ENCODE results near the gene CALHM4. TPM values are rescaled to one million over a fixed set of nuclear protein-coding genes. Genes with fewer than 3 reads are reported as not detected.
A peak's percentile ranks its signal among the peaks of the same experiment; 100 is the strongest.

Gene CALHM4
- polyA plus RNA-seq, 3 donors from 2014 or later = not detected

GRCh38 chr6:116528780-116529179 is 24.8 kb upstream of the CALHM4 start:
- Mint-ChIP-seq H3K27ac (no peak overlapping the region), H3K36me3 (no peaks in the 10 kb centered on the region)

GRCh38 chr6:116529466-116530290 is 23.9 kb upstream of the CALHM4 start:
- no peaks in the 10 kb centered on the region for H3K4me1 Mint-ChIP-seq
- H3K27ac Mint-ChIP-seq = no peak overlapping the region

More at GRCh38 chr6:116528780-116529179, 24.8 kb upstream of the CALHM4 start:
- Mint-ChIP-seq H3K27me3 (ENCODE audit: low read depth in 3 of 3) (peaks cover 0 to 11% (median 5%) of the 10 kb centered on the region in 3 donors), H3K9me3 (no peaks in the 10 kb centered on the region), H3K4me1 (no peaks in the 10 kb centered on the region), H3K4me3 (no peak overlapping the region)
- DNase-seq = no peak

GRCh38 chr6:116530436-116530835 is 23.1 kb upstream of the CALHM4 start:
- no peaks in the 10 kb centered on the region for H3K4me1 Mint-ChIP-seq
- H3K4me3 Mint-ChIP-seq = no peak overlapping the region
- no peak for DNase-seq
- no peaks in the 10 kb centered on the region for H3K36me3 Mint-ChIP-seq
- peaks cover 0 to 13% (median 5%) of the 10 kb centered on the region in 3 donors for H3K27me3 Mint-ChIP-seq (ENCODE audit: low read depth in 3 of 3)
- no peak overlapping the region for H3K27ac Mint-ChIP-seq
- no peaks in the 10 kb centered on the region for H3K9me3 Mint-ChIP-seq

More at GRCh38 chr6:116529466-116530290, 23.9 kb upstream of the CALHM4 start:
- no peak for DNase-seq
- H3K9me3 Mint-ChIP-seq = no peaks in the 10 kb centered on the region
- H3K4me3 Mint-ChIP-seq = no peak overlapping the region
- H3K27me3 Mint-ChIP-seq (ENCODE audit: low read depth in 3 of 3) = peaks cover 0 to 13% (median 5%) of the 10 kb centered on the region in 3 donors
- H3K36me3 Mint-ChIP-seq = no peaks in the 10 kb centered on the region

- peak; percentile 57 to 63 (median 59) for DNase-seq
- no peaks in the 10 kb centered on the region for H3K36me3 Mint-ChIP-seq
- H3K27me3 Mint-ChIP-seq (ENCODE audit: low read depth in 3 of 3) = peaks cover 2 to 13% (median 8%) of the 10 kb centered on the region in 3 donors
- H3K4me1 Mint-ChIP-seq = no peaks in the 10 kb centered on the region
- no peak overlapping the region for H3K4me3 Mint-ChIP-seq
- no peak overlapping the region for H3K27ac Mint-ChIP-seq
- H3K9me3 Mint-ChIP-seq = no peaks in the 10 kb centered on the region
These were observed 21.6 kb upstream of the CALHM4 start for GRCh38 chr6:116531675-116532570.

GRCh38 chr6:116533233-116533957 is 20.2 kb upstream of the CALHM4 start:
- Mint-ChIP-seq H3K36me3 (no peaks in the 10 kb centered on the region), H3K9me3 (no peaks in the 10 kb centered on the region), H3K27ac (no peak overlapping the region), H3K4me3 (no peak overlapping the region), H3K4me1 (no peaks in the 10 kb centered on the region), H3K27me3 (ENCODE audit: low read depth in 3 of 3) (peaks cover 2 to 13% (median 8%) of the 10 kb centered on the region in 3 donors)
- no peak for DNase-seq

GRCh38 chr6:116535109-116535508 is 18.4 kb upstream of the CALHM4 start:
- H3K27ac Mint-ChIP-seq = no peak overlapping the region

GRCh38 chr6:116536216-116536621 is 17.3 kb upstream of the CALHM4 start:
- Mint-ChIP-seq H3K4me3 (no peak overlapping the region), H3K4me1 (no peaks in the 10 kb centered on the region)
- peak; percentile 38 to 57 (median 39) for DNase-seq

More at GRCh38 chr6:116535109-116535508, 18.4 kb upstream of the CALHM4 start:
- H3K9me3 Mint-ChIP-seq = no peaks in the 10 kb centered on the region
- H3K27me3 Mint-ChIP-seq (ENCODE audit: low read depth in 3 of 3) = peaks cover 4 to 8% (median 6%) of the 10 kb centered on the region in 3 donors
- no peak for DNase-seq
- H3K4me1 Mint-ChIP-seq = no peaks in the 10 kb centered on the region
- no peak overlapping the region for H3K4me3 Mint-ChIP-seq
- no peaks in the 10 kb centered on the region for H3K36me3 Mint-ChIP-seq

GRCh38 chr6:116542426-116542825 is 11.1 kb upstream of the CALHM4 start:
- Mint-ChIP-seq H3K4me3 (no peak overlapping the region), H3K27me3 (ENCODE audit: low read depth in 3 of 3) (peaks cover 3 to 5% (median 4%) of the 10 kb centered on the region in 3 donors), H3K4me1 (no peaks in the 10 kb centered on the region), H3K36me3 (no peaks in the 10 kb centered on the region), H3K9me3 (peaks cover 0 to 2% (median 0%) of the 10 kb centered on the region in 6 donors), H3K27ac (no peak overlapping the region)
- no peak for DNase-seq

More at GRCh38 chr6:116536216-116536621, 17.3 kb upstream of the CALHM4 start:
- Mint-ChIP-seq H3K27me3 (ENCODE audit: low read depth in 3 of 3) (peaks cover 5 to 6% (median 5%) of the 10 kb centered on the region in 3 donors), H3K36me3 (no peaks in the 10 kb centered on the region), H3K9me3 (no peaks in the 10 kb centered on the region), H3K27ac (no peak overlapping the region)

- peaks cover 0 to 2% (median 0%) of the 10 kb centered on the region in 6 donors for H3K9me3 Mint-ChIP-seq
- peaks cover 3 to 5% (median 4%) of the 10 kb centered on the region in 3 donors for H3K27me3 Mint-ChIP-seq (ENCODE audit: low read depth in 3 of 3)
- no peak overlapping the region for H3K4me3 Mint-ChIP-seq
- H3K27ac Mint-ChIP-seq = no peak overlapping the region
- DNase-seq = no peak
- H3K4me1 Mint-ChIP-seq = no peaks in the 10 kb centered on the region
- no peaks in the 10 kb centered on the region for H3K36me3 Mint-ChIP-seq
These were observed 10.4 kb upstream of the CALHM4 start for GRCh38 chr6:116543149-116543548.

GRCh38 chr6:116545651-116546050 is 7.9 kb upstream of the CALHM4 start, which contains the start of gene TRAPPC3L:
TSS of gene TRAPPC3L (minus strand) at chr6:116545684. CDS start at chr6:116545514, 170 bp downstream.
- H3K36me3 Mint-ChIP-seq = no peaks in the 10 kb centered on the region
- H3K4me1 Mint-ChIP-seq = no peaks in the 10 kb centered on the region
- peaks cover 0 to 2% (median 0%) of the 10 kb centered on the region in 6 donors for H3K9me3 Mint-ChIP-seq
- no peak for DNase-seq
- no peak within 1 kb of the TSS for H3K4me3 Mint-ChIP-seq
- H3K27ac Mint-ChIP-seq = no peak within 1 kb of the TSS
- peaks cover 0 to 6% (median 5%) of the 10 kb centered on the region in 3 donors for H3K27me3 Mint-ChIP-seq (ENCODE audit: low read depth in 3 of 3)

GRCh38 chr6:116547358-116547757 is 6.2 kb upstream of the CALHM4 start:
- Mint-ChIP-seq H3K27me3 (ENCODE audit: low read depth in 3 of 3) (peaks cover 0 to 10% (median 4%) of the 10 kb centered on the region in 3 donors), H3K4me1 (no peaks in the 10 kb centered on the region), H3K9me3 (peaks cover 0 to 2% (median 0%) of the 10 kb centered on the region in 6 donors), H3K36me3 (no peaks in the 10 kb centered on the region), H3K4me3 (no peak overlapping the region), H3K27ac (no peak overlapping the region)
- no peak for DNase-seq

- Mint-ChIP-seq H3K27ac (no peak overlapping the region), H3K4me1 (no peaks in the 10 kb centered on the region), H3K4me3 (no peak overlapping the region), H3K9me3 (no peaks in the 10 kb centered on the region), H3K36me3 (no peaks in the 10 kb centered on the region), H3K27me3 (ENCODE audit: low read depth in 3 of 3) (peaks cover 1 to 11% (median 1%) of the 10 kb centered on the region in 3 donors)
- no peak for DNase-seq
These were observed 2.8 kb upstream of the CALHM4 start for GRCh38 chr6:116550796-116551195.

GRCh38 chr6:116556065-116556464 is 2.5 kb downstream of the CALHM4 start:
- Mint-ChIP-seq H3K27ac (no peak overlapping the region), H3K4me1 (no peaks in the 10 kb centered on the region), H3K36me3 (no peaks in the 10 kb centered on the region), H3K27me3 (ENCODE audit: low read depth in 3 of 3) (peaks cover 0 to 4% (median 1%) of the 10 kb centered on the region in 3 donors), H3K4me3 (no peak overlapping the region), H3K9me3 (no peaks in the 10 kb centered on the region)
- no peak for DNase-seq

Measured in immature natural killer cell (primary cell).